Stimulated activated CD4-positive, alpha-beta T cell treated with anti-CD3 and anti-CD28 coated beads, Interleukin-12 subunit alpha, Interleukin-12 subunit beta, amount 100 ng/mL, for 48 hours (primary cell): ENCODE measurements around the gene PPP1R3D.
"Not testable (repeated sequence)": the region's sequence is repeated elsewhere in the genome, so short reads cannot be mapped to it uniquely, and the experiment has no call there.

Experiments used
- DNase-seq, 3 donors: peaks; one replicate each; pipeline ENCODE4 v3.0.0-alpha.2; 2020; ENCODE audit warnings: low read depth in 2 of 3, low spot score in 1 of 3

PPP1R3D gene

GRCh38 chr20:59925359-59925758, 14.7 kb downstream of the PPP1R3D start:
- no peak for DNase-seq

DNA sequence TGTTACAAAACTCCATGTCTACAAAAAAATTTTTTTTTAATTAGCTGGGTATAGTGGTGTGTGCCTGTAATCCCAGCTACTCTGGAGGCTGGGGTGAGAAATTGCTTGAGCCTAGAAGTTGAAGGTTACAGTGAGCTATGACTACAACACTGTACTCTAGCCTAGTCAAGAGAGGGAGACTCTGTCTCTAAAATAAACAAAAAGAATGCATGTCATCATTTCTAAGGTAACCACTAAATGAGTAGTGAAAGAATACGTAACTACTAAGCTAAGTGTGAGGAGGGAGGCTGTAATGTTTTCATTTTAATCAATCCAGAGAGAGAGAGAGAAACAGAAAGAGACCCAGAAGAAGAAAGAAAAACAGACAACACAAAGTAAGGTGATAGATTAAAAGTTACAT, 16.6 kb downstream of the PPP1R3D start:
- no peak for DNase-seq

GRCh38 chr20:59920944-59921343, 19.2 kb downstream of the PPP1R3D start:
- no peak for DNase-seq

DNA sequence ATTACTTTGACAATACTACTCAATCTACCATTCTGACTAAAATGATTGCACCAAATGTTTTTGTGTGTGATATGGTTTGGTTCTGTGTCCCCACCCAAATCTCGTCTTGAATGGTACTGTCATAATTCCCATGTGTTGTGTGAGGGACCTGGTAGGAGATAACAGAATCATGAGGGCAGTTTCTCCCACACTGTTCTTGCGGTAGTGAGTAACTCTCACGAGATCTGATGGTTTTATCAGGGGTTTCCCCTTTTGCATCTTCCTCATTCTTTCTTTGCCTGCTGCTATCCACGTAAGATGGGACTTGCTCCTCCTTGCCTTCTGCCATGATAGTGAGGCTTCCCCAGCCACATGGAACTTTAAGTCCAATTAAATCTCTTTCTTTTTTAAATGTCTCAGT, 27.5 kb downstream of the PPP1R3D start:
- DNase-seq: no peak

GRCh38 chr20:59911041-59911440, 29.1 kb downstream of the PPP1R3D start:
- DNase-seq: no peak

DNA sequence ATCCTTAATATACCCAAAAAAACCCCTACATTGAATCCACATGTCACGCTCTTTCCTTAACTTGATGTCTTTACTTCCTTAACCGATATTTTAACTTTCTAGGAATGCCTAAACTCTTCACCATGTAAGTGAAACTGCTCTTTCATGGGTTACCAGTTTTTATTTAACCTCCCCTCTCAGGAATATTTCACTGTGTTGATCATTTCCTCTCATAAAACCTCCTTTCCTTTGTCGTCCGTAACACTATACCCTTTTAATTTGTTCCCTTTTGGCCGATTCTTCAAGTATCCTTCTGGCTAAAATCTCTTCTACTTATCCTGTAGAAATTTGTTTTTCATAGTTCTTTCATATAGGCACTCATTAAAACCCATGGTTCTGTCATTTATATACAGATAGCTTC, 31.2 kb downstream of the PPP1R3D start:
- no peak for DNase-seq

GRCh38 chr20:59903621-59904020, 36.5 kb downstream of the PPP1R3D start:
- no peak for DNase-seq

DNA sequence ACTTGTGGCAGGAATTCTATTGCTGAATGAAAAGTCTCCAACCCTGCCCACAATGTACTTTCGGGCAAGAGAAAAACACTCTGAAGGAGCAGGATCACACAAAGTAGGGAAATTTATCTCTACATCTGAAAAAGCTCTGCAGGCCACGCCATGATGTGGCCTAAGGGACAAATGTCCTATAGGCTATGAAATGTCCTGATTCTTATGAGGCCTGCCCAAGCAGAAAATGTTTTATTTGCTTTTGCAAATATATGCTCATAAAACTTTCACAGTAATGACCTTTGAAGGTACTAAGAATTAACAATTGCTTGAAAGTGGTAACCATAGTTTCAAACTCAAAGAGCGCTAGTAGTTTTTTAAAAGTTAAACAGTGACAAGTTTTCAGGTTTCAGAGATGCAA, 37.6 kb downstream of the PPP1R3D start:
- DNase-seq: no peak

DNA sequence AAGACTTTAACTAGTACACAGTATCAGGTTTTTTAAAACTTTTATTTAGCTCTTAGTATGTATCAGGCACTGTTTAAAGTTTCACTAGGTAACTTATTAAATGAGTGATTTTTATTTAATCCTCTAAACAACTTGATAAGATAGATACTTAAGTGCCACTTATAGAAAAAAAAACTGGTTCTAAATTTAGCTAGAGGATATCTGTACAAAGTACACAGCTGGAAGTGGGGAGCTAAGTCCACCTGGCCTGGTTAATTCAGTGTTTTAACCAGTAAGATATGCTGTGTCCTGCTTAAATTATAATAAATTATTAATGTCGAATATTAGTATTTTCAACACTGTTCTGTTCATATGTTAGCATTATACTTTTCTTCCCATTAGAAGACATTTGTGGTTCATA, 44.2 kb downstream of the PPP1R3D start:
- no peak for DNase-seq

DNA sequence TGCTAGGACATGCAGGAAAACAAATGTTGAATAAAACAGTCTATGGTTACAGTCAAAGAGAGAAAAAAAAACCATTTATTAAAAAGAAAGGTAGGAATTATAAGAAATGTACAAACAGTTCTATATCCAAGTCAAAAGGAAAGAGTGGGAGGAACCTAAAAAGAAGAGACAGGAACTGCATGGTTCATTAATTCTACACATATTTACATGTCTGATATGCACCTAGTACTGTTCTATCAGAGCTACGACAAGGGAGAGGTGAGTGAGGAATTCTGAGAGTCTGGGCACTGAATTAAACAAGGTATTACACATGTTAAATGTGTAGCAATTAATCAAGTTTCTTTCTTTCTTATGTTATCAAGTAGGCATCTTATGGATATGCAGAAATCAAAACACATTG, 48.5 kb downstream of the PPP1R3D start:
- no peak for DNase-seq

GRCh38 chr20:59890035-59890434, 50.1 kb downstream of the PPP1R3D start:
- not testable (repeated sequence) for DNase-seq

GRCh38 chr20:59888050-59888449, 52.1 kb downstream of the PPP1R3D start:
- DNase-seq: no peak
